Skeletal muscle tissue (tissue), 4 donors: Measurements from ENCODE around the gene FAM81A. TPM values are rescaled to one million over a fixed set of nuclear protein-coding genes. Genes with fewer than 3 reads are reported as not detected.
"Not testable (repeated sequence)": the region's sequence is repeated elsewhere in the genome, so short reads cannot be mapped to it uniquely, and the experiment has no call there.

ENCODE experiments used
- H3K27ac ChIP-seq: one replicate; pipeline ENCODE4 v1.7.0; 2013; ENCODE audit warnings: mild to moderate bottlenecking, low read depth, low read length, inconsistent platforms
- H3K27me3 ChIP-seq, 3 donors: one replicate each; pipeline ENCODE4 v1.7.0; 2013; ENCODE audit warnings: low read length in 3 of 3; ENCODE audit not compliant: control insufficient read depth in 3 of 3, insufficient read depth in 3 of 3
- H3K36me3 ChIP-seq, 3 donors: one replicate each; pipeline ENCODE4 v1.7.0; 2013; ENCODE audit warnings: low read length in 3 of 3; ENCODE audit not compliant: control insufficient read depth in 3 of 3, insufficient read depth in 3 of 3
- H3K4me1 ChIP-seq, 3 donors: one replicate each; pipeline ENCODE4 v1.7.0; 2013; ENCODE audit warnings: low read length in 3 of 3, mild to moderate bottlenecking in 3 of 3; ENCODE audit not compliant: control insufficient read depth in 3 of 3, insufficient read depth in 3 of 3
- H3K4me3 ChIP-seq, 3 donors: one replicate each; pipeline ENCODE4 v1.7.0; 2013; ENCODE audit warnings: low read length in 3 of 3
- H3K9ac ChIP-seq, 3 donors: one replicate each; pipeline ENCODE4 v1.7.0; 2013; ENCODE audit warnings: low read length in 3 of 3, mild to moderate bottlenecking in 3 of 3, moderate library complexity in 2 of 3, low read depth in 1 of 3
- H3K9me3 ChIP-seq, 3 donors: one replicate each; pipeline ENCODE4 v1.7.0; 2013; ENCODE audit warnings: low read length in 3 of 3; ENCODE audit not compliant: control insufficient read depth in 3 of 3
- total RNA-seq: library from RNA; depleted of rRNA; stranded (reverse); fragments of >200 nt; gene quantifications from one replicate; pipeline ENCODE4 v1.2.3, GENCODE V29; 2014
- donor health status: Osteomylitis.

The FAM81A gene
- total RNA-seq, 1 donor from 2014 or later = 0.52 TPM

- no peaks in the 10 kb centered on the region for H3K4me1 ChIP-seq
- H3K27ac ChIP-seq = no peak overlapping the region
- H3K9me3 ChIP-seq = no peaks in the 10 kb centered on the region
- H3K4me3 ChIP-seq = no peak overlapping the region
- H3K9ac ChIP-seq = no peak overlapping the region
- peaks cover 0 to 6% (median 5%) of the 10 kb centered on the region in 3 donors for H3K27me3 ChIP-seq
- no peaks in the 10 kb centered on the region for H3K36me3 ChIP-seq
Measured at GRCh38 chr15:59420986-59421618, 16.9 kb upstream of the FAM81A start.

- Histone ChIP-seq H3K9ac (no peak overlapping the region), H3K9me3 (no peaks in the 10 kb centered on the region), H3K4me3 (no peak overlapping the region), H3K27ac (no peak overlapping the region), H3K36me3 (no peaks in the 10 kb centered on the region), H3K27me3 (peaks cover 0 to 5% (median 5%) of the 10 kb centered on the region in 3 donors), H3K4me1 (no peaks in the 10 kb centered on the region)
Measured at GRCh38 chr15:59424616-59425015, 13.4 kb upstream of the FAM81A start.

- H3K9me3 ChIP-seq, H3K4me1 ChIP-seq, H3K4me3 ChIP-seq, H3K9ac ChIP-seq, H3K36me3 ChIP-seq, H3K27me3 ChIP-seq, H3K27ac ChIP-seq: not testable (repeated sequence)
Measured at GRCh38 chr15:59428898-59429297, 9.1 kb upstream of the FAM81A start.

- Histone ChIP-seq H3K4me1 (peaks cover 4 to 7% (median 6%) of the 10 kb centered on the region in 3 donors), H3K9ac (no peak overlapping the region), H3K4me3 (no peak overlapping the region), H3K36me3 (no peaks in the 10 kb centered on the region), H3K27ac (no peak overlapping the region), H3K27me3 (no peaks in the 10 kb centered on the region), H3K9me3 (no peaks in the 10 kb centered on the region)
Measured at GRCh38 chr15:59432389-59432788, 5.6 kb upstream of the FAM81A start.

- Histone ChIP-seq H3K27me3 (no peaks in the 10 kb centered on the region), H3K4me3 (no peak overlapping the region), H3K27ac (no peak overlapping the region), H3K9me3 (no peaks in the 10 kb centered on the region), H3K4me1 (peaks cover 11 to 16% (median 12%) of the 10 kb centered on the region in 3 donors), H3K36me3 (no peaks in the 10 kb centered on the region), H3K9ac (no peak overlapping the region)
Measured at GRCh38 chr15:59434481-59434880, 3.5 kb upstream of the FAM81A start.

- Histone ChIP-seq H3K9ac (peak overlapping the region in 1 of 3 donors; percentile 73), H3K27me3 (no peaks in the 10 kb centered on the region), H3K27ac (no peak overlapping the region), H3K4me1 (peaks cover 11 to 16% (median 12%) of the 10 kb centered on the region in 3 donors), H3K36me3 (no peaks in the 10 kb centered on the region), H3K9me3 (no peaks in the 10 kb centered on the region), H3K4me3 (peak overlapping the region in 2 of 3 donors; percentile 68 to 77)
Measured at GRCh38 chr15:59436774-59437141, 1.2 kb upstream of the FAM81A start.

- Histone ChIP-seq H3K36me3 (no peaks in the 10 kb centered on the region), H3K27ac (no peak overlapping the region), H3K9ac (peak overlapping the region; percentile 4 to 73 (median 51)), H3K4me1 (peaks cover 11 to 16% (median 12%) of the 10 kb centered on the region in 3 donors), H3K27me3 (no peaks in the 10 kb centered on the region), H3K9me3 (no peaks in the 10 kb centered on the region), H3K4me3 (peak overlapping the region; percentile 68 to 77 (median 77))
Measured at GRCh38 chr15:59437142-59437816, 707 bp upstream of the FAM81A start.

GRCh38 chr15:59438625-59439290 is 772 bp downstream of the FAM81A start:
- Histone ChIP-seq H3K27ac (no peak overlapping the region), H3K4me3 (peak overlapping the region; percentile 68 to 76 (median 75))

GRCh38 chr15:59439576-59439975 is 1.6 kb downstream of the FAM81A start:
- Histone ChIP-seq H3K27me3 (no peaks in the 10 kb centered on the region), H3K36me3 (no peaks in the 10 kb centered on the region), H3K9me3 (no peaks in the 10 kb centered on the region), H3K4me1 (peaks cover 11 to 16% (median 12%) of the 10 kb centered on the region in 3 donors), H3K27ac (no peak overlapping the region), H3K9ac (no peak overlapping the region), H3K4me3 (no peak overlapping the region)

More at GRCh38 chr15:59438625-59439290, 772 bp downstream of the FAM81A start:
- no peaks in the 10 kb centered on the region for H3K27me3 ChIP-seq
- H3K36me3 ChIP-seq = no peaks in the 10 kb centered on the region
- peak overlapping the region; percentile 27 to 80 (median 70) for H3K9ac ChIP-seq
- H3K9me3 ChIP-seq = no peaks in the 10 kb centered on the region
- peaks cover 11 to 16% (median 12%) of the 10 kb centered on the region in 3 donors for H3K4me1 ChIP-seq
